ENCODE results near the gene DNAJC13. TPM values are rescaled to one million over a fixed set of nuclear protein-coding genes. Genes with fewer than 3 reads are reported as not detected.

Gene DNAJC13
- total and polyA plus RNA-seq, 2 experiments from 2014 or later, result 17.8 to 51.1 TPM

DNA sequence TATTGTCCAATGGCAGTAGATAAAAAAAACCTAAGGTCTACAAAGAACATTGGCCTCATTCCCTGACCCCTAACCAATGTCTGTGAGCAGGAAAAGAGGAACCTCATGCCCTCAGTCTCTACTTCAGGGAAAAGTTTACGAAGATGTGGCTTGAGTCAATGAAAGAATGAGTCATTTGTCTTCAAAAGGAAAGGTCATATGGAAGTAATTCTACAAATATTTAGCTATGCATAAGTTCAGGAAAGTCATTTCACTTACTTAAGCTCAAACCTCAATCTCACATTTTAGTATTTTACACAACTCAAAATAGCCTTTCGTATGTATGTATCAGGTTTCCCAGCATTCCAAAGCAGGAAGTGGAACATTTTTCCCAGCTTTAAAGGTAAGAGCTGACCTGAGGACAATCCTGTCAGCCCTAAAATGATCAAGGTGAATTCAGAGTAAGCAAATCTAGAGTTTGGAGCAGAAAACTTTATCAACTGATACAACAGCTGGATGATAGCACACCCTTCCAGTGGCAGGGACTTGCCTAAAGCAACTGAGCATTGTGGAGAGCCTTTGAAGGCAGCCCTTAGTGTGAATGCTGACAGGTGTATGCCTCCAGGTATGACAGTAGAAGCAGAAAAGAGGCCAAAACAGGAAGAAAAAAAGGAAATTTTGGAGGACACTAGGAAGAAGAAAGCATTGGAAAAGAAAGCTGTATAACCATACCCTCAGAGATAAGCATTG, 125.9 kb downstream of the DNAJC13 start:
- TF ChIP-seq EZH2phosphoT487 (IDR thresholded peaks at IDR 0.05; ENCODE audit: insufficient read depth, low read depth) (no peak), EZH2 (IDR thresholded peaks at IDR 0.05; ENCODE audit: insufficient read depth, poor library complexity, severe bottlenecking) (no peak)
- Histone ChIP-seq H3K4me3 (peak overlapping the region; percentile 45), H3K36me3 (ENCODE audit: low read depth) (peaks cover 22% of the 10 kb centered on the region; the same call in 1 of the 2 replicates), H3K27me3 (replicated peaks; ENCODE audit: insufficient read depth) (no peaks in the 10 kb centered on the region), H2AFZ (0 out of 2 replicates have a peak overlapping the region, but pooled peaks have one; percentile 44), H3K4me2 (ENCODE audit: unreplicated experiment) (peak overlapping the region; percentile 72), H3K27ac (peak overlapping the region; percentile 93), H3K9me2 (ENCODE audit: insufficient read depth) (no peaks in the 10 kb centered on the region), H3K9ac (peak overlapping the region; percentile 63), H3K9me3 (ENCODE audit: low read depth) (no peaks in the 10 kb centered on the region), H3F3A (ENCODE audit: insufficient read depth) (peaks cover 32% of the 10 kb centered on the region), H3K79me2 (ENCODE audit: insufficient read depth) (no peaks in the 10 kb centered on the region), H3K4me1 (ENCODE audit: insufficient read depth) (peaks cover 27% of the 10 kb centered on the region), H4K20me1 (ENCODE audit: insufficient read depth) (no peaks in the 10 kb centered on the region)
- in situ Hi-C loops (cut with MboI), result loop anchor here (5.0 kb wide), 1 partner anchor 104 kb away; no protein-coding TSS in a partner anchor
- peak; percentile 94 for DNase-seq
- WGBS, 2 experiments (ENCODE audit: low coverage in 1 of 2, low lambda C conversion rate in 2 of 2, missing lambda C conversion rate in 2 of 2), result 0 to 3% methylated on average over 2 of the region's 2 CpGs

DNA sequence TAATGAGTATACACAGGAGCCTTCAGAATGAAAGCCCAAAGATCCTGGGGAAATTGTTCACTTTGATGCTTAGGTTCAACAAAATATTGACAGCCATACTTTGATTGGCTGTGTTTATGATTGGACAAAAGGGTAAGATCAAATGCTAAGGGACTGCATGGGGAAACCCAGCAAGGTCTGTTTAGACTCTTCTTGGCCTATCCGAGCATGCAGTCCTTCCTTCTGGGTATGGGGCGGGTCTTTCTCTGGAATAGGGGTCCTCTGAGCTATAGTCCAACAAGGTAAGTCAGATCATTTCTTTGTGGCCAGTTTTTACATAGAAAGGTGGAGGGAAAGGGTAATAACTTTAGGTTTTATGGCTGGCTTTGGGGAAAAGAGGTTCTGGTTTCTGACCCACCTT, 126.8 kb downstream of the DNAJC13 start:
- in situ Hi-C loops (cut with MboI), result loop anchor here (5.0 kb wide), 1 partner anchor 103 kb away; no protein-coding TSS in a partner anchor
- peak overlapping the region; percentile 93; the same call in 1 of the 2 replicates for H3K27ac ChIP-seq

DNA sequence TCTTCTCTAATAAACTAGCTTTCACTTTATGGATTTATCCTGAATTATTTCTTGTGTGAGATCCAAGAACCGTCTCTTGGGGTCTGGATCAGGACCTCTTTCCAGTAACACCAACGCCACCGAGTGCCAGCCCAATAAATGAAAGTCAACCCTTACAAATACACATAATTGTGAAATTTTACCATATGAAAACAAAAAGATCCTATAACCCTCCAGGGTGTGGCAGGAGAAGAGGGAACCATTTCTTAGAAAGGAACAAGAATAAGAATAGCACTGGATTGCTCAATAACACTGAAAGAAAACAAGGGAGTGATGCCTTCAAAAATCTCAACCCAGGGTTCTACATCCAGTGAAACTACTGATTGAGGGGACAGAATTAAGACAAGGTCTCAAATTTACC, 128.2 kb downstream of the DNAJC13 start:
- 43 to 45% methylated on average over 3 of the region's 3 CpGs for WGBS, 2 experiments (ENCODE audit: low coverage in 1 of 2, low lambda C conversion rate in 2 of 2, missing lambda C conversion rate in 2 of 2)
- TF ChIP-seq EZH2 (IDR thresholded peaks at IDR 0.05; ENCODE audit: insufficient read depth, poor library complexity, severe bottlenecking), result no peak
- Histone ChIP-seq H3K9me2 (ENCODE audit: insufficient read depth) (no peaks in the 10 kb centered on the region), H3K79me2 (ENCODE audit: insufficient read depth) (no peaks in the 10 kb centered on the region), H3K9me3 (ENCODE audit: low read depth) (no peaks in the 10 kb centered on the region), H3K4me2 (ENCODE audit: unreplicated experiment) (no peak overlapping the region), H3K4me3 (no peak overlapping the region), H4K20me1 (ENCODE audit: insufficient read depth) (no peaks in the 10 kb centered on the region), H3F3A (ENCODE audit: insufficient read depth) (peaks cover 43% of the 10 kb centered on the region), H3K36me3 (ENCODE audit: low read depth) (0 out of 2 replicates have a peak, but pooled peaks cover under 1% of the 10 kb centered on the region), H3K4me1 (ENCODE audit: insufficient read depth) (peaks cover 39% of the 10 kb centered on the region), H3K27me3 (replicated peaks; ENCODE audit: insufficient read depth) (no peaks in the 10 kb centered on the region), H3K27ac (no peak overlapping the region), H3K9ac (no peak overlapping the region), H2AFZ (no peak overlapping the region)
- in situ Hi-C loops (cut with MboI), result no loop called here
- DNase-seq, result peak; percentile 17

More for the DNA sequence above, 126.8 kb downstream of the DNAJC13 start:
- Histone ChIP-seq H2AFZ (no peak overlapping the region), H3K36me3 (ENCODE audit: low read depth) (peaks cover 13% of the 10 kb centered on the region; the same call in 1 of the 2 replicates), H4K20me1 (ENCODE audit: insufficient read depth) (no peaks in the 10 kb centered on the region), H3K9ac (no peak overlapping the region), H3K4me3 (no peak overlapping the region), H3K4me1 (ENCODE audit: insufficient read depth) (peaks cover 27% of the 10 kb centered on the region), H3K9me2 (ENCODE audit: insufficient read depth) (no peaks in the 10 kb centered on the region), H3K27me3 (replicated peaks; ENCODE audit: insufficient read depth) (no peaks in the 10 kb centered on the region), H3K79me2 (ENCODE audit: insufficient read depth) (no peaks in the 10 kb centered on the region), H3K9me3 (ENCODE audit: low read depth) (no peaks in the 10 kb centered on the region), H3K4me2 (ENCODE audit: unreplicated experiment) (no peak overlapping the region), H3F3A (ENCODE audit: insufficient read depth) (peaks cover 32% of the 10 kb centered on the region)
- TF ChIP-seq EZH2 (IDR thresholded peaks at IDR 0.05; ENCODE audit: insufficient read depth, poor library complexity, severe bottlenecking) (no peak), EZH2phosphoT487 (IDR thresholded peaks at IDR 0.05; ENCODE audit: insufficient read depth, low read depth) (no peak)
- WGBS, 2 experiments (ENCODE audit: low coverage in 1 of 2, low lambda C conversion rate in 2 of 2, missing lambda C conversion rate in 2 of 2), result 93 to 100% methylated on average over 2 of the region's 2 CpGs
- DNase-seq, result no peak

DNA sequence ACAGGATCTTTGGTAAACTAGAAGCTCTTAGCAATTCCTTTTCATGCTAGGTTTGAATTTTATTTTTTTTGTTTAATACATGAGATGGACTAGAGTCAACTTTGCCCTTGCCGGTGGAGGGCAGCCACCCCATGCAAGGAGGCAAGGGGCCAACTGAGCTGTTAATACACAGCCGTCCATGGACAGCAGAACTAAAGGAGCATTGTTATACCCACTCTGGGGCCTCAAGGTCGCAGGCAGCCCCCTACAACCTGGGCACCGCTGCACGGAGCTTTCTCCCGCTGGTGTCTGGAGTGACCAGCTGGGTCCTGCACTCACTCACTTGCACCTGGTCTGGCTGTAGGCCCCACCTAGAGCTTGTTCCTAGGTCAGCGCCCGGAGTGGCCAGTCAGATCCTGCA, 131.9 kb downstream of the DNAJC13 start:
- H2AFZ ChIP-seq, result no peak overlapping the region
- in situ Hi-C loops (cut with MboI), result no loop called here
- no peaks in the 10 kb centered on the region for H4K20me1 ChIP-seq (ENCODE audit: insufficient read depth)
- H3K9me2 ChIP-seq (ENCODE audit: insufficient read depth), result no peaks in the 10 kb centered on the region
- H3K9ac ChIP-seq, result no peak overlapping the region
- 96 to 97% methylated on average over 8 of the region's 8 CpGs for WGBS, 2 experiments (ENCODE audit: low coverage in 1 of 2, low lambda C conversion rate in 2 of 2, missing lambda C conversion rate in 2 of 2)
- H3K79me2 ChIP-seq (ENCODE audit: insufficient read depth), result no peaks in the 10 kb centered on the region
- no peak for DNase-seq
- peaks cover 16% of the 10 kb centered on the region for H3F3A ChIP-seq (ENCODE audit: insufficient read depth)
- no peaks in the 10 kb centered on the region for H3K27me3 ChIP-seq (replicated peaks; ENCODE audit: insufficient read depth)
- H3K4me3 ChIP-seq, result no peak overlapping the region
- TF ChIP-seq EZH2phosphoT487 (IDR thresholded peaks at IDR 0.05; ENCODE audit: insufficient read depth, low read depth) (no peak), EZH2 (IDR thresholded peaks at IDR 0.05; ENCODE audit: insufficient read depth, poor library complexity, severe bottlenecking) (no peak)
- no peak overlapping the region for H3K27ac ChIP-seq
- no peak overlapping the region for H3K4me2 ChIP-seq (ENCODE audit: unreplicated experiment)
- no peaks in the 10 kb centered on the region for H3K36me3 ChIP-seq (ENCODE audit: low read depth)
- peaks cover 23% of the 10 kb centered on the region for H3K4me1 ChIP-seq (ENCODE audit: insufficient read depth)
- no peaks in the 10 kb centered on the region for H3K9me3 ChIP-seq (ENCODE audit: low read depth)

Data from GM23248 (cell line).